Measurements from ENCODE around the gene MAP1B. TPM values are rescaled to one million over a fixed set of nuclear protein-coding genes. Genes with fewer than 3 reads are reported as not detected.

MAP1B gene
- polyA plus RNA-seq, 1 donor (not counting 4 experiments of a cell fraction or from before 2014, with no cell fraction given), result 3.3 TPM

- Histone ChIP-seq H3K36me3 (ENCODE audit: control insufficient read depth in 2 of 2, extremely low read depth in 1 of 2, insufficient read depth in 2 of 2, low read length in 2 of 2) (peaks cover 28 to 31% of the 10 kb centered on the region in 2 experiments), H2AFZ (ENCODE audit: control insufficient read depth, low read length) (no peak overlapping the region), H3K27me3 (ENCODE audit: control insufficient read depth, extremely low read depth, insufficient read depth, low read length) (no peaks in the 10 kb centered on the region), H3K9me3 (ENCODE audit: control insufficient read depth, low read depth, low read length) (no peaks in the 10 kb centered on the region), H3K4me1 (ENCODE audit: control insufficient read depth, extremely low read depth, insufficient read depth, low read length) (no peaks in the 10 kb centered on the region), H3K4me3 (ENCODE audit: control insufficient read depth in 2 of 3, extremely low read depth in 1 of 3, insufficient read depth in 2 of 3, low read depth in 1 of 3, low read length in 3 of 3) (no peak overlapping the region), H3K27ac (ENCODE audit: control insufficient read depth, insufficient read depth, low read length) (no peak overlapping the region), H3K9ac (ENCODE audit: control insufficient read depth, extremely low read depth, insufficient read depth, low read length) (no peak overlapping the region), H3K79me2 (ENCODE audit: control insufficient read depth, insufficient read depth, low read length) (no peaks in the 10 kb centered on the region), H3K4me2 (ENCODE audit: control insufficient read depth, extremely low read depth, insufficient read depth, low read depth, low read length) (no peak overlapping the region), H3K9me1 (ENCODE audit: control insufficient read depth, extremely low read depth, insufficient read depth, low read length) (no peaks in the 10 kb centered on the region), H4K20me1 (ENCODE audit: control insufficient read depth, extremely low read depth, insufficient read depth, low read length) (no peaks in the 10 kb centered on the region)
- no peak for DNase-seq (ENCODE audit: low read depth, low spot score)
- no peak for TF ChIP-seq EZH2 (IDR thresholded peaks at IDR 0.05; ENCODE audit: low read length)
- no peak for TF ChIP-seq CTCF (optimal IDR thresholded peaks at IDR 0.05 in 1 of 3, IDR thresholded peaks at IDR 0.05 in 1 of 3, conservative IDR thresholded peaks at IDR 0.05 in 1 of 3; ENCODE audit: extremely low read depth in 1 of 3, insufficient read depth in 2 of 3, low read length in 3 of 3)
- no peak for FAIRE-seq
- dilution Hi-C loops (cut with MboI; ENCODE audit: extremely low pct_ligation_motif_present, low sequenced_read_pairs), result no loop called here
Observed at GRCh38 chr5:72225741-72226140, 118.5 kb downstream of the MAP1B start.

GRCh38 chr5:72226950-72227349 lies 119.7 kb downstream of the MAP1B start:
- Histone ChIP-seq H3K9me1 (ENCODE audit: control insufficient read depth, extremely low read depth, insufficient read depth, low read length) (no peaks in the 10 kb centered on the region), H4K20me1 (ENCODE audit: control insufficient read depth, extremely low read depth, insufficient read depth, low read length) (no peaks in the 10 kb centered on the region), H2AFZ (ENCODE audit: control insufficient read depth, low read length) (no peak overlapping the region), H3K9me3 (ENCODE audit: control insufficient read depth, low read depth, low read length) (no peaks in the 10 kb centered on the region), H3K4me2 (ENCODE audit: control insufficient read depth, extremely low read depth, insufficient read depth, low read depth, low read length) (no peak overlapping the region), H3K4me1 (ENCODE audit: control insufficient read depth, extremely low read depth, insufficient read depth, low read length) (peaks cover 2% of the 10 kb centered on the region), H3K27ac (ENCODE audit: control insufficient read depth, insufficient read depth, low read length) (no peak overlapping the region), H3K4me3 (ENCODE audit: control insufficient read depth in 2 of 3, extremely low read depth in 1 of 3, insufficient read depth in 2 of 3, low read depth in 1 of 3, low read length in 3 of 3) (no peak overlapping the region), H3K36me3 (ENCODE audit: control insufficient read depth in 2 of 2, extremely low read depth in 1 of 2, insufficient read depth in 2 of 2, low read length in 2 of 2) (peaks cover 23 to 36% of the 10 kb centered on the region in 2 experiments), H3K79me2 (ENCODE audit: control insufficient read depth, insufficient read depth, low read length) (no peaks in the 10 kb centered on the region), H3K27me3 (ENCODE audit: control insufficient read depth, extremely low read depth, insufficient read depth, low read length) (no peaks in the 10 kb centered on the region), H3K9ac (ENCODE audit: control insufficient read depth, extremely low read depth, insufficient read depth, low read length) (no peak overlapping the region)
- dilution Hi-C loops (cut with MboI; ENCODE audit: extremely low pct_ligation_motif_present, low sequenced_read_pairs), result no loop called here
- no peak for DNase-seq (ENCODE audit: low read depth, low spot score)
- FAIRE-seq, result no peak
- TF ChIP-seq EZH2 (IDR thresholded peaks at IDR 0.05; ENCODE audit: low read length), result no peak
- TF ChIP-seq CTCF (optimal IDR thresholded peaks at IDR 0.05 in 1 of 3, IDR thresholded peaks at IDR 0.05 in 1 of 3, conservative IDR thresholded peaks at IDR 0.05 in 1 of 3; ENCODE audit: extremely low read depth in 1 of 3, insufficient read depth in 2 of 3, low read length in 3 of 3), result no peak
